HG02852 (cell line): Measurements from ENCODE around the gene COL16A1.

Source experiments
- ATAC-seq: cut with Tn5 transposase; IDR thresholded peaks from one replicate; pipeline ENCODE4 v1.9.1; 2021; ENCODE audit warnings: mild to moderate bottlenecking, moderate library complexity; ENCODE audit not compliant: unreplicated experiment

The COL16A1 gene

DNA sequence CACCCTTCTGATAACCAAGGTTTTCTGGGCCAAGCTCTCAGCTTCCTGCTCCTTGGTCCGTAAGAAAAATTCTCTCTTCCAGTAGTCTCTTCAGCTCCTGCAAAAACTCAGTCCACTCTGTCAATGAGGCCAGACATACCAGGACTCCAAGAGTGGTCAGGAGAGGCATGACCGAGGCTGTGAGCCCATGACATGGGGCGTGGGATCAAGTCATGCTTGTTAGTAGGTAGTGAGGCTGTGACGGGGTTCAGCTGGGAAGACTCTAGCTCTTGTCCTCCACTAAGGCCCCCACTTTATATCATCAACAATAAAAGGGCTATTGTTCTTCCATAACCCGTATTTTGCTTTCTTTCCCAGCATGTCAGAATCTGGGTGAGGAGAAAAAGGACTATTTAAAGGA, 96.5 kb downstream of the COL16A1 start:
- no peak for ATAC-seq

- peak; percentile 81 for ATAC-seq
These were observed 97.8 kb downstream of the COL16A1 start for GRCh38 chr1:31605908-31606427.
